HepG2 (cell line): ENCODE measurements around the gene STN1. TPM values are rescaled to one million over a fixed set of nuclear protein-coding genes. Genes with fewer than 3 reads are reported as not detected.

Experiments used
- ELK4 ChIP-seq: sonication (generic); formaldehyde crosslinking; IDR thresholded peaks from 2 replicates; pipeline ENCODE4 v1.9.0; 2021; ENCODE audit warnings: missing genetic modification reagents, borderline replicate concordance
- FOXA3 ChIP-seq: IDR thresholded peaks from 2 replicates; pipeline ENCODE4 v1.6.1; 2016; ENCODE audit warnings: missing genetic modification reagents, missing compliant biosample characterization
- HDAC2 ChIP-seq: sonication (generic); formaldehyde crosslinking; IDR thresholded peaks from 2 replicates; pipeline ENCODE4 v1.4.0; 2020; ENCODE audit warnings: missing genetic modification reagents
- HNF1A ChIP-seq, 2 experiments: sonication (generic) in 1 of 2; formaldehyde crosslinking in 1 of 2; IDR thresholded peaks; 2 replicates each; pipeline versions ENCODE4 v1.4.0 to v1.6.1; 2016 to 2020; ENCODE audit warnings: borderline replicate concordance in 1 of 2, low read depth in 1 of 2, mild to moderate bottlenecking in 1 of 2, missing genetic modification reagents in 1 of 2
- IRF2 ChIP-seq: IDR thresholded peaks from 2 replicates; pipeline ENCODE4 v1.6.1; 2018; ENCODE audit warnings: missing genetic modification reagents, missing compliant biosample characterization
- MED13 ChIP-seq: sonication (generic); formaldehyde crosslinking; IDR thresholded peaks from 2 replicates; pipeline ENCODE4 v1.5.0; 2020; ENCODE audit warnings: missing genetic modification reagents
- NAIF1 ChIP-seq: sonication (generic); formaldehyde crosslinking; IDR thresholded peaks from 2 replicates; pipeline ENCODE4 v1.5.0; 2020; ENCODE audit warnings: mild to moderate bottlenecking, missing genetic modification reagents, borderline replicate concordance
- NFYC ChIP-seq: IDR thresholded peaks from 2 replicates; pipeline ENCODE4 v1.6.1; 2016; ENCODE audit warnings: missing genetic modification reagents, missing compliant biosample characterization
- PRMT3 ChIP-seq: sonication (generic); formaldehyde crosslinking; IDR thresholded peaks from 2 replicates; pipeline ENCODE4 v1.8.1; 2022; ENCODE audit warnings: low read depth, mild to moderate bottlenecking, moderate library complexity, missing genetic modification reagents, borderline replicate concordance
- SNRNP70 ChIP-seq: fragments of 200-400 bp; formaldehyde crosslinking; IDR thresholded peaks from 2 replicates; pipeline ENCODE4 v1.6.1; 2017; ENCODE audit warnings: mild to moderate bottlenecking, low read depth, low read length, moderate library complexity
- ZNF143 ChIP-seq: sonication (generic); formaldehyde crosslinking; IDR thresholded peaks from 2 replicates; pipeline ENCODE4 v1.4.0; 2020; ENCODE audit warnings: missing genetic modification reagents
- ZNF275 ChIP-seq: sonication (generic); formaldehyde crosslinking; IDR thresholded peaks from 2 replicates; pipeline ENCODE4 v1.8.0; 2022; ENCODE audit warnings: missing genetic modification reagents, mild to moderate bottlenecking, inconsistent platforms, borderline replicate concordance
- ZNF333 ChIP-seq: sonication (generic); formaldehyde crosslinking; IDR thresholded peaks from 2 replicates; pipeline ENCODE4 v1.4.0; 2020; ENCODE audit warnings: mild to moderate bottlenecking, missing genetic modification reagents, borderline replicate concordance
- ZNF382 ChIP-seq: sonication (generic); formaldehyde crosslinking; IDR thresholded peaks from 2 replicates; pipeline ENCODE4 v1.5.0; 2020; ENCODE audit warnings: missing genetic modification reagents, mild to moderate bottlenecking, borderline replicate concordance
- ZNF674 ChIP-seq: sonication (generic); formaldehyde crosslinking; IDR thresholded peaks from 2 replicates; pipeline ENCODE4 v1.5.0; 2020; ENCODE audit warnings: low read depth, mild to moderate bottlenecking, missing genetic modification reagents
- ZNF740 ChIP-seq: sonication (generic); formaldehyde crosslinking; IDR thresholded peaks from 2 replicates; pipeline ENCODE4 v1.4.0; 2020; ENCODE audit warnings: missing genetic modification reagents
- polyA plus RNA-seq, 8 experiments: library from polyadenylated mRNA; depleted of rRNA in 3 of 8; stranded (reverse) in 7 of 8; unstranded in 1 of 8; fragments of >200 nt; fragmentation: Illumina TruSeq in 4 of 8; extraction: Trizol in 4 of 8; gene quantifications; 2 replicates each; pipeline versions ENCODE4 v1.2.1 to v1.2.3, GENCODE V29; 2011 to 2016; ENCODE audit warnings: low read depth in 4 of 8, missing spikeins in 1 of 8, mixed read lengths in 1 of 8; ENCODE audit not compliant: insufficient read depth in 1 of 8
- total RNA-seq, 5 experiments: library from RNA; depleted of rRNA; stranded (reverse); fragments of >200 nt; fragmentation: Illumina TruSeq; extraction: Trizol; gene quantifications; 2 replicates each; pipeline ENCODE4 v1.2.3, GENCODE V29; 2016; ENCODE audit warnings: low read depth in 1 of 5

STN1 gene
- total and polyA plus RNA-seq, 2 of the 13 experiments (the other 11 are each of a cell fraction or from before 2014, with no cell fraction given) = 17.6 to 22.7 TPM

GRCh38 chr10:103853428-103854264 lies 64.3 kb downstream of the STN1 start (continued):
- TF ChIP-seq IRF2 (CRISPR knock-in tag) (peak; percentile 59), SNRNP70 (no peak), NAIF1 (CRISPR knock-in tag) (peak; percentile 39; the same call in 1 of the 2 replicates), ZNF674 (no peak), NFYC (0 out of 2 replicates have a peak, but pooled peaks have one; percentile 8), MED13 (CRISPR knock-in tag) (no peak), ZNF143 (CRISPR knock-in tag) (peak; percentile 29; the same call in 1 of the 2 replicates), PRMT3 (0 out of 2 replicates have a peak, but pooled peaks have one; percentile 16), HDAC2 (peak; percentile 73), ZNF275 (no peak), ZNF333 (no peak), ELK4 (CRISPR knock-in tag) (no peak), ZNF740 (CRISPR knock-in tag) (0 out of 2 replicates have a peak, but pooled peaks have one; percentile 24), ZNF382 (CRISPR knock-in tag) (no peak), HNF1A (IDR thresholded peaks at IDR 0.05; ENCODE audit: low read depth) (no peak), HNF1A (CRISPR knock-in tag; IDR thresholded peaks at IDR 0.05; ENCODE audit: borderline replicate concordance) (peak; percentile 40; the same call in 1 of the 2 replicates), FOXA3 (CRISPR knock-in tag) (no peak)
